Measurements from ENCODE around the gene STAM2.
A peak's percentile ranks its signal among the peaks of the same experiment; 100 is the strongest.
"Not testable (repeated sequence)": the region's sequence is repeated elsewhere in the genome, so short reads cannot be mapped to it uniquely, and the experiment has no call there.

The STAM2 gene

GRCh38 chr2:152174574-152174973, 989 bp downstream of the STAM2 start:
- Histone ChIP-seq H2AFZ (ENCODE audit: low read length) (0 out of 2 replicates have a peak overlapping the region, but pooled peaks have one; percentile 95), H3K4me3 (ENCODE audit: low read length, poor library complexity, severe bottlenecking) (peak overlapping the region; percentile 75), H3F3A (ENCODE audit: low read depth) (no peaks in the 10 kb centered on the region), H3K9ac (ENCODE audit: low read depth, low read length, poor library complexity, severe bottlenecking) (peak overlapping the region; percentile 78), H3K27me3 (ENCODE audit: insufficient read depth, low read length, poor library complexity, severe bottlenecking) (no peaks in the 10 kb centered on the region), H3K9me3 (ENCODE audit: insufficient read depth, low read depth, low read length) (no peaks in the 10 kb centered on the region), H3K9me2 (replicated peaks; ENCODE audit: low read depth, low read length) (no peaks in the 10 kb centered on the region), H3K4me1 (ENCODE audit: insufficient read depth, low read length, poor library complexity, severe bottlenecking) (peaks cover 29% of the 10 kb centered on the region), H3K4me2 (ENCODE audit: low read depth, low read length, poor library complexity, severe bottlenecking) (peak overlapping the region; percentile 86), H3K36me3 (ENCODE audit: insufficient read depth, low read length) (no peaks in the 10 kb centered on the region), H3K79me2 (ENCODE audit: insufficient read depth, low read length) (peaks cover 50% of the 10 kb centered on the region), H4K20me1 (ENCODE audit: insufficient read depth, low read length, poor library complexity, severe bottlenecking) (peaks cover 4% of the 10 kb centered on the region)
- TF ChIP-seq CTCF (conservative IDR thresholded peaks at IDR 0.05; ENCODE audit: low read length) (no peak), EZH2phosphoT487 (IDR thresholded peaks at IDR 0.05; ENCODE audit: borderline replicate concordance) (no peak)

GRCh38 chr2:152173831-152174230, 1.7 kb downstream of the STAM2 start:
- Histone ChIP-seq H4K20me1 (ENCODE audit: insufficient read depth, low read length, poor library complexity, severe bottlenecking) (peaks cover 5% of the 10 kb centered on the region), H2AFZ (ENCODE audit: low read length) (no peak overlapping the region), H3K9me2 (replicated peaks; ENCODE audit: low read depth, low read length) (no peaks in the 10 kb centered on the region), H3K9me3 (ENCODE audit: insufficient read depth, low read depth, low read length) (no peaks in the 10 kb centered on the region), H3K27me3 (ENCODE audit: insufficient read depth, low read length, poor library complexity, severe bottlenecking) (no peaks in the 10 kb centered on the region), H3K4me1 (ENCODE audit: insufficient read depth, low read length, poor library complexity, severe bottlenecking) (peaks cover 29% of the 10 kb centered on the region), H3K79me2 (ENCODE audit: insufficient read depth, low read length) (peaks cover 58% of the 10 kb centered on the region), H3K9ac (ENCODE audit: low read depth, low read length, poor library complexity, severe bottlenecking) (peak overlapping the region; percentile 78), H3K4me3 (ENCODE audit: low read length, poor library complexity, severe bottlenecking) (peak overlapping the region; percentile 75), H3F3A (ENCODE audit: low read depth) (no peaks in the 10 kb centered on the region), H3K4me2 (ENCODE audit: low read depth, low read length, poor library complexity, severe bottlenecking) (peak overlapping the region; percentile 86), H3K36me3 (ENCODE audit: insufficient read depth, low read length) (no peaks in the 10 kb centered on the region)
- TF ChIP-seq CTCF (conservative IDR thresholded peaks at IDR 0.05; ENCODE audit: low read length) (no peak), EZH2phosphoT487 (IDR thresholded peaks at IDR 0.05; ENCODE audit: borderline replicate concordance) (no peak)

- H3K79me2 ChIP-seq (ENCODE audit: insufficient read depth, low read length): peaks cover 67% of the 10 kb centered on the region
- H3K4me2 ChIP-seq (ENCODE audit: low read depth, low read length, poor library complexity, severe bottlenecking): peak overlapping the region; percentile 64
- not testable (repeated sequence) for H3K9me2 ChIP-seq (replicated peaks; ENCODE audit: low read depth, low read length); H4K20me1 ChIP-seq (ENCODE audit: insufficient read depth, low read length, poor library complexity, severe bottlenecking); H3K9me3 ChIP-seq (ENCODE audit: insufficient read depth, low read depth, low read length); H2AFZ ChIP-seq (ENCODE audit: low read length); H3K27me3 ChIP-seq (ENCODE audit: insufficient read depth, low read length, poor library complexity, severe bottlenecking); H3K36me3 ChIP-seq (ENCODE audit: insufficient read depth, low read length); H3F3A ChIP-seq (ENCODE audit: low read depth)
- peak overlapping the region; percentile 25 for H3K9ac ChIP-seq (ENCODE audit: low read depth, low read length, poor library complexity, severe bottlenecking)
- H3K4me1 ChIP-seq (ENCODE audit: insufficient read depth, low read length, poor library complexity, severe bottlenecking): peaks cover 31% of the 10 kb centered on the region
- H3K4me3 ChIP-seq (ENCODE audit: low read length, poor library complexity, severe bottlenecking): peak overlapping the region; percentile 30
Observed at GRCh38 chr2:152172201-152172785, 3.3 kb downstream of the STAM2 start.

GRCh38 chr2:152171718-152172117, 3.8 kb downstream of the STAM2 start:
- Histone ChIP-seq H4K20me1 (ENCODE audit: insufficient read depth, low read length, poor library complexity, severe bottlenecking) (peaks cover 7% of the 10 kb centered on the region), H2AFZ (ENCODE audit: low read length) (no peak overlapping the region), H3K9ac (ENCODE audit: low read depth, low read length, poor library complexity, severe bottlenecking) (peak overlapping the region; percentile 25), H3K9me3 (ENCODE audit: insufficient read depth, low read depth, low read length) (no peaks in the 10 kb centered on the region), H3K4me1 (ENCODE audit: insufficient read depth, low read length, poor library complexity, severe bottlenecking) (peaks cover 34% of the 10 kb centered on the region), H3K9me2 (replicated peaks; ENCODE audit: low read depth, low read length) (no peaks in the 10 kb centered on the region), H3K36me3 (ENCODE audit: insufficient read depth, low read length) (no peaks in the 10 kb centered on the region), H3F3A (ENCODE audit: low read depth) (no peaks in the 10 kb centered on the region), H3K79me2 (ENCODE audit: insufficient read depth, low read length) (peaks cover 68% of the 10 kb centered on the region), H3K4me3 (ENCODE audit: low read length, poor library complexity, severe bottlenecking) (peak overlapping the region; percentile 30), H3K4me2 (ENCODE audit: low read depth, low read length, poor library complexity, severe bottlenecking) (peak overlapping the region; percentile 64), H3K27me3 (ENCODE audit: insufficient read depth, low read length, poor library complexity, severe bottlenecking) (no peaks in the 10 kb centered on the region)
- TF ChIP-seq CTCF (conservative IDR thresholded peaks at IDR 0.05; ENCODE audit: low read length): no peak
- no peak for TF ChIP-seq EZH2phosphoT487 (IDR thresholded peaks at IDR 0.05; ENCODE audit: borderline replicate concordance)

GRCh38 chr2:152169158-152169557, 6.4 kb downstream of the STAM2 start:
- not testable (repeated sequence) for H3K9ac ChIP-seq (ENCODE audit: low read depth, low read length, poor library complexity, severe bottlenecking); H3K9me2 ChIP-seq (replicated peaks; ENCODE audit: low read depth, low read length); H3F3A ChIP-seq (ENCODE audit: low read depth); H3K27me3 ChIP-seq (ENCODE audit: insufficient read depth, low read length, poor library complexity, severe bottlenecking); H3K4me3 ChIP-seq (ENCODE audit: low read length, poor library complexity, severe bottlenecking); H4K20me1 ChIP-seq (ENCODE audit: insufficient read depth, low read length, poor library complexity, severe bottlenecking); H3K36me3 ChIP-seq (ENCODE audit: insufficient read depth, low read length); H2AFZ ChIP-seq (ENCODE audit: low read length); H3K9me3 ChIP-seq (ENCODE audit: insufficient read depth, low read depth, low read length)
- Histone ChIP-seq H3K4me1 (ENCODE audit: insufficient read depth, low read length, poor library complexity, severe bottlenecking) (peaks cover 26% of the 10 kb centered on the region), H3K4me2 (ENCODE audit: low read depth, low read length, poor library complexity, severe bottlenecking) (peak overlapping the region; percentile 11), H3K79me2 (ENCODE audit: insufficient read depth, low read length) (peaks cover 80% of the 10 kb centered on the region)

Measured in Loucy (cell line).